Osteoblast (primary cell): ENCODE results near the gene ETNK2. TPM values are rescaled to one million over a fixed set of nuclear protein-coding genes. Genes with fewer than 3 reads are reported as not detected.

Experiments used
- DNase-seq: peaks from one replicate; pipeline ENCODE4 v3.0.0; 2011; ENCODE audit warnings: low spot score, mixed read lengths; ENCODE audit not compliant: insufficient read length; ENCODE audit errors: missing footprints
- H2AFZ ChIP-seq: 2 replicates; pipeline ENCODE4 v1.6.0; 2011; ENCODE audit warnings: mild to moderate bottlenecking, low read length
- H3K27ac ChIP-seq: 2 replicates; pipeline ENCODE4 v1.5.1; 2011; ENCODE audit warnings: mild to moderate bottlenecking, low read depth, low read length, moderate library complexity
- H3K27me3 ChIP-seq: 2 replicates; pipeline ENCODE4 v1.6.0; 2012; ENCODE audit warnings: mild to moderate bottlenecking, control low read depth, inconsistent platforms, low read length, moderate library complexity; ENCODE audit not compliant: insufficient read depth
- H3K36me3 ChIP-seq: 2 replicates; pipeline ENCODE4 v1.5.1; 2011; ENCODE audit warnings: mild to moderate bottlenecking, low read length, control low read depth, moderate library complexity; ENCODE audit not compliant: insufficient read depth
- H3K4me1 ChIP-seq: 2 replicates; pipeline ENCODE4 v1.5.1; 2011; ENCODE audit warnings: mild to moderate bottlenecking, low read length, control low read depth, moderate library complexity; ENCODE audit not compliant: insufficient read depth
- H3K4me2 ChIP-seq: 2 replicates; pipeline ENCODE4 v1.6.0; 2011; ENCODE audit warnings: mild to moderate bottlenecking, low read length; ENCODE audit not compliant: insufficient read depth
- H3K4me3 ChIP-seq: fragments of 200-600 bp; sonication (generic); 3 replicates; pipeline ENCODE4 v1.5.1; 2012; ENCODE audit warnings: mild to moderate bottlenecking, low read length, inconsistent platforms; ENCODE audit not compliant: insufficient read depth
- H3K79me2 ChIP-seq: 2 replicates; pipeline ENCODE4 v1.6.0; 2012; ENCODE audit warnings: mild to moderate bottlenecking, low read length, control low read depth, inconsistent platforms; ENCODE audit not compliant: insufficient read depth
- H3K9me3 ChIP-seq: 2 replicates; pipeline ENCODE4 v1.5.1; 2011; ENCODE audit warnings: low read depth, low read length, control low read depth
- H4K20me1 ChIP-seq: 2 replicates; pipeline ENCODE4 v1.6.0; 2012; ENCODE audit warnings: mild to moderate bottlenecking, low read length, control low read depth; ENCODE audit not compliant: insufficient read depth
- CTCF ChIP-seq: IDR thresholded peaks from 2 replicates; pipeline ENCODE4 v1.5.1; 2011; ENCODE audit warnings: mild to moderate bottlenecking, low read depth, low read length, moderate library complexity; ENCODE audit errors: extremely low read depth
- total RNA-seq: library from RNA; depleted of rRNA; stranded (reverse); fragments of >200 nt; gene quantifications from 2 replicates; pipeline ENCODE4 v1.2.3, GENCODE V29; 2012

ETNK2 gene
- total RNA-seq, 1 donor: 0.72 TPM

GRCh38 chr1:204083491-204083890, 68.4 kb downstream of the ETNK2 start:
- Histone ChIP-seq H3K9me3 (no peaks in the 10 kb centered on the region), H3K4me2 (no peak overlapping the region), H3K27ac (no peak overlapping the region), H3K27me3 (no peaks in the 10 kb centered on the region), H3K79me2 (peaks cover 25% of the 10 kb centered on the region), H4K20me1 (peaks cover 2% of the 10 kb centered on the region), H2AFZ (no peak overlapping the region), H3K4me3 (no peak overlapping the region), H3K36me3 (no peaks in the 10 kb centered on the region), H3K4me1 (peaks cover 23% of the 10 kb centered on the region)
- no peak for TF ChIP-seq CTCF
- no peak for DNase-seq

- Histone ChIP-seq H3K27me3 (no peaks in the 10 kb centered on the region), H2AFZ (no peak overlapping the region), H3K27ac (no peak overlapping the region), H3K9me3 (no peaks in the 10 kb centered on the region), H3K36me3 (no peaks in the 10 kb centered on the region), H4K20me1 (no peaks in the 10 kb centered on the region), H3K4me2 (no peak overlapping the region), H3K4me1 (peaks cover 20% of the 10 kb centered on the region), H3K79me2 (peaks cover 22% of the 10 kb centered on the region), H3K4me3 (no peak overlapping the region)
- DNase-seq: no peak
- no peak for TF ChIP-seq CTCF
These were observed 69.9 kb downstream of the ETNK2 start for GRCh38 chr1:204081791-204082513.

- Histone ChIP-seq H3K79me2 (peaks cover 24% of the 10 kb centered on the region), H3K4me2 (no peak overlapping the region), H3K9me3 (no peaks in the 10 kb centered on the region), H4K20me1 (no peaks in the 10 kb centered on the region), H3K4me3 (no peak overlapping the region), H3K36me3 (no peaks in the 10 kb centered on the region), H2AFZ (no peak overlapping the region), H3K27ac (no peak overlapping the region), H3K4me1 (peaks cover 20% of the 10 kb centered on the region), H3K27me3 (no peaks in the 10 kb centered on the region)
- peak; percentile 80 for DNase-seq
- TF ChIP-seq CTCF: no peak
These were observed 70.6 kb downstream of the ETNK2 start for GRCh38 chr1:204081164-204081790.

Other genes starting within 250 kb of the ETNK2 start
- gene SOX13, start 78.9 kb downstream of the ETNK2 start, total RNA-seq: 6.8 and 9.0 TPM in 2 replicates
- not detected in 2 replicates for gene REN, start 14.3 kb upstream of the ETNK2 start, total RNA-seq
- not detected in 2 replicates for gene KISS1, start 44.4 kb upstream of the ETNK2 start, total RNA-seq
- not detected in 2 replicates for gene GOLT1A, start 61.9 kb upstream of the ETNK2 start, total RNA-seq
- 0.29 and 0.36 TPM in 2 replicates for gene PLEKHA6, start 207.9 kb upstream of the ETNK2 start, total RNA-seq